GM13977 (cell line): Measurements from ENCODE around the gene TRANK1.

Experiments
- DNase-seq: peaks from one replicate; pipeline ENCODE4 v3.0.0; 2012; ENCODE audit warnings: low spot score
- in situ Hi-C: fragments of 300-500 bp; cut with MboI; formaldehyde crosslinking; loops from one replicate; pipeline ENCODE4 v1.12.0; 2022; ENCODE audit warnings: low sequenced_read_pairs, low pct_unique_long_range_greater_than_20kb, mixed read lengths, inconsistent platforms; ENCODE audit not compliant: unreplicated experiment
- TF ChIP-seq, protein P1 (sequence below): IDR thresholded peaks from 2 replicates; pipeline ENCODE4 v1.5.1; 2012; ENCODE audit warnings: mild to moderate bottlenecking, control low read depth; ENCODE audit not compliant: insufficient read depth; ENCODE audit errors: extremely low read depth, missing control alignments

Gene TRANK1

DNA sequence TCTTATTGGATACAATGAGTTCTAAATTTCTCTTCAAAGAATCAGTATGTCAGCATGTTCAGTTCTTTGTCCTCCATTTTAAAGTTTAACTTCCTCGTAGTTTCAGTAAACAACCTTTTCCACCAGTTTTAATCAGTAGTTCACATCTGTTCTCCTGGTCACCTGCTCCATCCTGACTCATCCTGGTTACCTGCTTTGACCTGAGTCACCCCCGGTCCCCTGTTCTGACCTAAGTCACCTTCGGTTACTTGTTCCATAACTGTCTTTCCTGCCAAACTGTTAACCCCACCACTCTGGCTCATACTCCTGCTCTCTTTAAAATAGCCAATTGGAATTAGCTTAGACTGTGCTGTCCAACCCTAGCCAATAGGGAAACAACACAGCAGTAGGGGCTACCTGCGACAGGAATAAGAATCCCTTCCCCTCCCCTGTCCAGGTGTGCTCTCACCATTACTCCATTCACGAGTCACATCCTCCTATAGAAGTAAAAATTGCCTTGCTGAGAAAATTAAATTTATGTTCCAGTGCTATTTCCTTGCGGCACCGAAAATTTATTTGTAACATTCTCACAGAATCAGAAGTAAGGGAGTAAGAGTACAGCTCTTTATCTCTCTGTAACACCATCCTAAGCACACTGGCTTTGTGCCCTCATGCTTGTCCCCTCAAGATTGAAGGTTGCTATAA lies 23.8 kb downstream of the TRANK1 start:
- TF ChIP-seq, protein P1, sequence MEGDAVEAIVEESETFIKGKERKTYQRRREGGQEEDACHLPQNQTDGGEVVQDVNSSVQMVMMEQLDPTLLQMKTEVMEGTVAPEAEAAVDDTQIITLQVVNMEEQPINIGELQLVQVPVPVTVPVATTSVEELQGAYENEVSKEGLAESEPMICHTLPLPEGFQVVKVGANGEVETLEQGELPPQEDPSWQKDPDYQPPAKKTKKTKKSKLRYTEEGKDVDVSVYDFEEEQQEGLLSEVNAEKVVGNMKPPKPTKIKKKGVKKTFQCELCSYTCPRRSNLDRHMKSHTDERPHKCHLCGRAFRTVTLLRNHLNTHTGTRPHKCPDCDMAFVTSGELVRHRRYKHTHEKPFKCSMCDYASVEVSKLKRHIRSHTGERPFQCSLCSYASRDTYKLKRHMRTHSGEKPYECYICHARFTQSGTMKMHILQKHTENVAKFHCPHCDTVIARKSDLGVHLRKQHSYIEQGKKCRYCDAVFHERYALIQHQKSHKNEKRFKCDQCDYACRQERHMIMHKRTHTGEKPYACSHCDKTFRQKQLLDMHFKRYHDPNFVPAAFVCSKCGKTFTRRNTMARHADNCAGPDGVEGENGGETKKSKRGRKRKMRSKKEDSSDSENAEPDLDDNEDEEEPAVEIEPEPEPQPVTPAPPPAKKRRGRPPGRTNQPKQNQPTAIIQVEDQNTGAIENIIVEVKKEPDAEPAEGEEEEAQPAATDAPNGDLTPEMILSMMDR = no peak
- DNase-seq = no peak
- in situ Hi-C loops = no loop called here

DNA sequence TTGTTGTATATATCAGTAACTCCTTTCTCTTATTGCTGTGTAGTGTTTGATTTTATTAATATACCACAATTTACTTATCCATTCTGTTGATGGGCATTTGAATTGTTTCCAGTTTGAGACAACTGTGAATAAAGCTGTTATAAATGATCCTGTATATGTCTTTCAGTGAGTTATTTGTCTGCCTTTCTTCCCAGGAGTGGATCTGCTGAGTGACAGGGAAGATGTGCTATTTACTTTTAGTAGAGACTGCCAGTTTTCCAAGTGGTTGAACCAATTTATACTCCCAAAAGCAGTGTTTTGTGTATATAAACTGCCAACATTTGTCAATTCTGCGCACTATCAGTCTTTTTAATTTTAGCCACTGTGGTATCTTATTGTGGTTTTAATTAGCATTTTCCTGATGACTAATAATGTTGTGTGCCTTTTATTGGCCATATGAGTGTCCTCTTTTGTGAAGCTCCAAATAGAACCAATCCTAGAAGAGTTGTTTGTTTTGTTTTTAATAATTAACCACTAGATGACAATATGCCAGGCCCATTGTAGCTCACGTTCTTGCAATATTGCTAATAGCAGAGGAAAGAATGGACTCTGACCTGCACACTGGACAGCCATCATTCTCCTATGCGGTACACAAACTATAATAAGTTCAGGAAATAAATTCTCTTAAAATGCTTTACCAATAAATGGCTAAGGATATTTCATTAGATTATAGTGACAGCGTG lies 25.3 kb downstream of the TRANK1 start:
- in situ Hi-C loops = no loop called here
- TF ChIP-seq, protein P1 = no peak
- DNase-seq = no peak

- in situ Hi-C loops = no loop called here
- TF ChIP-seq, protein P1 = no peak
- no peak for DNase-seq
Observed at GRCh38 chr3:36918050-36918449, 26.8 kb downstream of the TRANK1 start.

- TF ChIP-seq, protein P1 = no peak
- DNase-seq = peak; percentile 80
- in situ Hi-C loops = no loop called here
Observed at GRCh38 chr3:36911990-36912804, 32.7 kb downstream of the TRANK1 start.

- in situ Hi-C loops = no loop called here
- TF ChIP-seq, protein P1 = no peak
Observed at GRCh38 chr3:36909666-36910065, 35.2 kb downstream of the TRANK1 start.

DNA sequence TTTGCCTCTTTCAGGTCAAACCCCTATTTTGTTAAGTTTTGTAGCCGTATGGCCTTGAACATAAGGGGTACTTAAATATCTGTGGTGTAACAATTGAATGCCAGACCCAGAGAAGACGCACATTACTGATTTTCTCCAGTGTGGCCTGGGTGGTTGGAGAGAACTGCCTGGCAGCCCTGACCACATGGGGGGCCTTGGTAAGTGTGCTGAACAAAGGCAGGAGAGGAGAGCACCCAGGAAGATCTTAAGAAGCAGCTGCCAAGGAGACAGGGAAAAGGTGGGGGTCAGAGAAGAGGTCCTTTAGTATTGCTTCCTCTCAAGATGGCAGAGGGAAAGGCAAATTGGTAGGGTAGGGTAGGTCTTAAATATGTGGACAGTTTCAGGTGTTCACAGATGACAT lies 35.7 kb downstream of the TRANK1 start:
- DNase-seq = no peak
- TF ChIP-seq, protein P1 = no peak
- in situ Hi-C loops = no loop called here

More at GRCh38 chr3:36909666-36910065, 35.2 kb downstream of the TRANK1 start:
- DNase-seq = no peak
